Stomach smooth muscle (tissue), 2 donors: ENCODE data around the gene SFXN1.

Experiments used
- H3K27ac ChIP-seq: one replicate; pipeline ENCODE4 v1.7.0; 2013; ENCODE audit warnings: mild to moderate bottlenecking, low read length, inconsistent platforms
- H3K27me3 ChIP-seq, 2 donors: one replicate each; pipeline ENCODE4 v1.7.0; 2013; ENCODE audit warnings: low read length in 2 of 2; ENCODE audit not compliant: insufficient read depth in 2 of 2, control insufficient read depth in 1 of 2
- H3K36me3 ChIP-seq, 2 donors: one replicate each; pipeline ENCODE4 v1.7.0; 2013; ENCODE audit warnings: low read length in 2 of 2; ENCODE audit not compliant: control insufficient read depth in 2 of 2, insufficient read depth in 2 of 2
- H3K4me1 ChIP-seq: one replicate; pipeline ENCODE4 v1.7.0; 2013; ENCODE audit warnings: low read length; ENCODE audit not compliant: control insufficient read depth, insufficient read depth
- H3K4me3 ChIP-seq, 2 donors: one replicate each; pipeline ENCODE4 v1.7.0; 2013; ENCODE audit warnings: low read length in 2 of 2
- H3K9ac ChIP-seq, 2 donors: one replicate each; pipeline ENCODE4 v1.7.0; 2013; ENCODE audit warnings: low read length in 2 of 2, mild to moderate bottlenecking in 1 of 2
- H3K9me3 ChIP-seq, 2 donors: one replicate each; pipeline ENCODE4 v1.7.0; 2013; ENCODE audit warnings: low read length in 2 of 2; ENCODE audit not compliant: control insufficient read depth in 2 of 2
- donor health status: healthy.
- donor health status: Pancreatic carcinoma.

The SFXN1 gene

GRCh38 chr5:175478008-175478383, 364 bp upstream of the SFXN1 start:
- Histone ChIP-seq H3K36me3 (peaks cover 0 to 2% of the 10 kb centered on the region in 2 donors), H3K9ac (peak overlapping the region; percentile 51 to 84), H3K4me1 (peaks cover 15% of the 10 kb centered on the region), H3K27me3 (peaks cover 0 to 2% of the 10 kb centered on the region in 2 donors), H3K4me3 (peak overlapping the region; percentile 88 to 92), H3K9me3 (no peaks in the 10 kb centered on the region), H3K27ac (no peak overlapping the region)

DNA sequence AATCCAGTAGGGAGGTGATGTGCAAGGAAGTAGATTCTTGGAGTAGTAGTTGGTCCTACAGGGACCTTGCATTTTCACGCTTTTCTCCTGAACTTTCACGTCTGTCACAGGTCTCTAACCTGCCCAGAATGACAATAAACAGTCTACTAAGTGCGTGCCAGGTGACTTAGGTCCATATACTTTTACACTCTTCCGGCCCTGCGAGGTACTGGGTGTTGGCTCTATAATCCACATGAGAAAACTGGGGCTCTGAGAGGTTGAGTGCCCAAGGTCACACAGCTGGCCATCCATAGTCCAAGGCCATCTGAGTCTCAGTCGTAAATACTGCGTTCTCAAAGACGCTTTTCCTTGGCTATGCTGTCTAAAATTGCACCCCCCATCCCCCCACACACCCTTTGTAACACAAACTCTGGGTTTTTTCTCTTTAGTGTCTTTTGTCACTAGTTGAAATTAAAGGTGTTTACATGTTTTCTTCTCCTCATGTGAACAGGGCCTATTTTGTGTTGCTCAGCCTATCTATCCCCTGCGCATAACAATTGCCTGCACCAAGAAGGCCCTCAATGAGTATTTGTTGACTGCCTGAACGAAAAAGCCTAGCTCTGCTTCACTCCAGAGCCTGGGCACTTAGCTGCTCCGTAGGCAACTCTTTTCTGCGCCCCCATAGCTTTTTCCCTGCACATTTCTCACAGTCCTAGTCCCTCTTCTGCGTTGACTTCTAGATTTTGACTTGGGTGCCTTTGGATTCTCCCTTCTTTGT, 943 bp downstream of the SFXN1 start:
- Histone ChIP-seq H3K9me3 (no peaks in the 10 kb centered on the region), H3K36me3 (peaks cover 4 to 10% of the 10 kb centered on the region in 2 donors), H3K4me1 (peaks cover 15% of the 10 kb centered on the region), H3K4me3 (peak overlapping the region; percentile 88 to 92), H3K27ac (no peak overlapping the region), H3K9ac (peak overlapping the region; percentile 84), H3K27me3 (peaks cover 0 to 2% of the 10 kb centered on the region in 2 donors)

DNA sequence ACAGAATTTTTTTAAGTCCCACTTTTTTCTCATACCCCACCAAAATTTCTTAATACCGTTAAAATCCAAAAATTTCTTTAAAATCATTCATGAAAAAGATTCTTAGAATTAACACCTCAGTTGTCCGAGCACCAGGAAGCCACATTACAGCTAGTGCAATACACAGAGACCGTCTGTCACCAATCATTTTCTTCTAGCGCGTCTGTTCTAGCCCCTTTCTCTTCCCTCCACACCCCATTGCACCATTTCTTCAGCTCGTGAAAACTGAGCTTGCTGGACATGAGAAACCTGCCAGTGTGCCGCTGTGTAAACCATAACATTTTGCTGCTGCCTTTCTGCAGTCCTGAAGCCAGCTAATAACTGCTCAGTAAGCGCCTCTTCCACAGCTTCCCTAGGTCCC, 5.0 kb downstream of the SFXN1 start:
- Histone ChIP-seq H3K27me3 (no peaks in the 10 kb centered on the region), H3K4me1 (peaks cover 17% of the 10 kb centered on the region), H3K9me3 (no peaks in the 10 kb centered on the region), H3K9ac (no peak overlapping the region), H3K4me3 (no peak overlapping the region), H3K27ac (no peak overlapping the region), H3K36me3 (peaks cover 7 to 19% of the 10 kb centered on the region in 2 donors)

- no peaks in the 10 kb centered on the region for H3K9me3 ChIP-seq
- H3K4me3 ChIP-seq = no peak overlapping the region
- no peaks in the 10 kb centered on the region for H3K27me3 ChIP-seq
- peaks cover 13% of the 10 kb centered on the region for H3K4me1 ChIP-seq
- peaks cover 7 to 19% of the 10 kb centered on the region in 2 donors for H3K36me3 ChIP-seq
- H3K27ac ChIP-seq = no peak overlapping the region
- no peak overlapping the region for H3K9ac ChIP-seq
Measured at GRCh38 chr5:175484322-175484721, 6.0 kb downstream of the SFXN1 start.

DNA sequence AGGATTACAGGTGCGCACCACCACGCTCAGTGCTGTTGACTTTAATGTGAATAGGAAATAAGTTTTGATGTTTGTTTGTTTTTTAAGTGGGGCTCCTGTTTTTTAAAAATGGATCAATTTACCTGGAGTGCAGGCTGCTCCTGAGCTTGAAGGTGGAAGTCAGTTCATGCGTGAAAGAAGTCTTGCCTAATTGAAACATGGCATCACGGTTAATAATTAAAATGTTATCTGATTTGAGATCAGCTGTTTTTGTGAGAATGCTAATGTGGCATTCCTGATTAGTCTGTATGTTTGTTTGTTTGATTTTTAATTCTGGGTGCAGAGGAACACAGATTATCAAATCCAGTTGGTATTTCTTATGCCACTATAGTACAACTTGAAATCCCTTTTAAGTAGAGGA, 6.5 kb downstream of the SFXN1 start:
- no peak overlapping the region for H3K4me3 ChIP-seq
- H3K27me3 ChIP-seq = no peaks in the 10 kb centered on the region
- no peaks in the 10 kb centered on the region for H3K9me3 ChIP-seq
- no peak overlapping the region for H3K27ac ChIP-seq
- H3K36me3 ChIP-seq = peaks cover 7 to 20% of the 10 kb centered on the region in 2 donors
- H3K9ac ChIP-seq = no peak overlapping the region
- H3K4me1 ChIP-seq = peaks cover 8% of the 10 kb centered on the region

GRCh38 chr5:175485631-175486030, 7.3 kb downstream of the SFXN1 start:
- Histone ChIP-seq H3K4me3 (no peak overlapping the region), H3K27ac (no peak overlapping the region), H3K4me1 (peaks cover 2% of the 10 kb centered on the region), H3K9ac (no peak overlapping the region), H3K36me3 (peaks cover 7 to 24% of the 10 kb centered on the region in 2 donors), H3K9me3 (no peaks in the 10 kb centered on the region), H3K27me3 (no peaks in the 10 kb centered on the region)

DNA sequence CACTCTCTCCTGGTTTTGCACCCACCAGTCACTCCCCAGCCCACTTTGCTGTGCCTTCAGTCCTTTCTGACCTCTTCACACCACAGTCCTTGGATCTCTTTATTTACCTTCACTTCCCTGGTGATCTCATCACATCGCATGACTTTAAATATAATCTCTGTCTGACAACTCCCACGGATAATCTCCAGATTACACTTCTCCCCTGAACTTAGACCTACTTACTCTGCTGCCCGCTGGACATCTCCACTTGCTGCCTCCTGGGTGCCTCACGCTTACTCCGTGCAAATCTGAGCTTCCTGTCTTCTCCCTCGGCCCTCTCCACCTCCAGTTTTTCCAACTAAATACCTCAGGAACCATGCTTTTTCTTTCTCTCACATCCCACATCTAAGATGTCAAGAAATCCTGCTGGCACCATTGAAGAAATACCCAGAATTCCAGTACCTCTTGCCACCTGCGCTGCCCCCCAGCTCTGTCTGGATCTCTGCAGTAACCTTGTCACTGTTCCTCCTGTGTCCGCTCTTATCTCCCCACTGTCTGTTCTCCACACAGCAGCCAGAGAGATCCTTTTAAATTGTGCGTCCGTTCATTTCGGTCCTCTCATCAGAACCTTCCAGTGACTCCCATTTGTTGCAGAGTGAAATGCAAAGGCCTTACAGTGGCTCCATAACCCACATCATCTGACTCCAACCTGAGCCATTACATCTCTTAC, 9.3 kb downstream of the SFXN1 start:
- Histone ChIP-seq H3K4me1 (peaks cover 2% of the 10 kb centered on the region), H3K9me3 (no peaks in the 10 kb centered on the region), H3K9ac (no peak overlapping the region), H3K36me3 (peaks cover 15 to 31% of the 10 kb centered on the region in 2 donors), H3K27me3 (no peaks in the 10 kb centered on the region), H3K4me3 (no peak overlapping the region), H3K27ac (no peak overlapping the region)

DNA sequence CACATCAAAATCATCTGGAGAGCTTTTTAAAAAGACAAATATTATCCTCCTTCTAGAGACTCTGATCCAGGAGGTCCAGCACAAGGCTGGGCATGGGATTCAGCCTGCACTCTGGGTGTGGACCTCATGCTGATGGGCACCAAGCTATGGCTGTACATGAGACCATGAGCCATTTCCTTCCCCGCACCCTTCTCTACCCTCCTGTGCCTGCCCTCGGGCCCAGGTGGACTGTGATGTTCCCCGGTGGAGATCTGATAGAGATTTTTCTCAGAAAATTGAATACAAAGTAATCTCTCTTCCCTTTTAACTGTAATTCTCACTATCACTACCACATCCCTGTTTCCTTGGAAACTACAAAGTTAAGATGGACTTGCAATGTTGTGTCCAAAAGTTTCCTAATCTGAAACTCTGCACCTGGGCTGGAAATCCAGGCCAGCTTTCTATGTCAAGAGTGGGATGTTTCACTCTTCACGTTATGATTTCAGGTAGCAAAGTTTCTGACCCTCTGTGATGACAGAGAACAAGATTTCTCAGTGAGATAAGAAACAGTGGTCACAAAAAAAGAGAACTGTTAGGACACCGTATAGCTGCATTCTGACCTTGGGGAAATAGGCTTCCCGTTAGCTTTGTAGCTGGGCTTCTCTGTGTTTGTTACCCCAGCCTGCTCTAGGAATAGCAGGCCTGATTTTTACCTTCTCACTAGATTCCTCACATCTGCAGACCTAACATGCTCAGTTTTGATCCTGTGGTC, 11.5 kb downstream of the SFXN1 start:
- Histone ChIP-seq H3K9me3 (no peaks in the 10 kb centered on the region), H3K27ac (no peak overlapping the region), H3K9ac (no peak overlapping the region), H3K27me3 (no peaks in the 10 kb centered on the region), H3K4me3 (no peak overlapping the region), H3K4me1 (peaks cover 2% of the 10 kb centered on the region), H3K36me3 (peaks cover 26 to 29% of the 10 kb centered on the region in 2 donors)

DNA sequence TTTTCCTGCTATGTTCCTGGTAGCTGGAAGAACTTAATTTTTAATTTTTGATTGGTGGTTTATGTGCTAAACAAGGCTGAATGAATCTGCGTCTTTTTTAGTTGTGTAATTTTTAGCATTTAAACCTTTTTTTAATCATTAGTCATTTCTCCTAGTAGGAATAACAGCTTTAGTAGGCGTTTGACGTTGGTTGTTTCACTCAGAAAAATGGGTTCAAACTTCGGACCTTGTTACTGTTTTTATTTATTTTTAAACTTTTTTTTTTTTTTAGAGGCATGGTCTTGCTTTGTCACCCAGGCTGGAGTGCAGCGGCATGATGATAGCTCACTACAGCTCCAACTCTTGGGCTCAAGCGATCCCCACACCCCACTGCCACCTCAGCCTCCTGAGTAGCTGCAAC, 12.9 kb downstream of the SFXN1 start:
- Histone ChIP-seq H3K36me3 (peaks cover 25 to 30% of the 10 kb centered on the region in 2 donors), H3K4me1 (no peaks in the 10 kb centered on the region), H3K27me3 (no peaks in the 10 kb centered on the region), H3K4me3 (no peak overlapping the region), H3K9ac (no peak overlapping the region), H3K27ac (no peak overlapping the region), H3K9me3 (no peaks in the 10 kb centered on the region)

- Histone ChIP-seq H3K27me3 (no peaks in the 10 kb centered on the region), H3K9me3 (no peaks in the 10 kb centered on the region), H3K36me3 (peaks cover 21 to 28% of the 10 kb centered on the region in 2 donors), H3K9ac (no peak overlapping the region), H3K27ac (no peak overlapping the region), H3K4me3 (no peak overlapping the region), H3K4me1 (no peaks in the 10 kb centered on the region)
Measured at GRCh38 chr5:175493260-175493659, 14.9 kb downstream of the SFXN1 start.
